Brain microvascular endothelial cell (primary cell): ENCODE data around the gene NOSTRIN.

ENCODE experiments used
- DNase-seq: peaks from one replicate; pipeline ENCODE4 v3.0.0-alpha.2; 2020
- H3K27ac ChIP-seq: fragments of 250-450 bp; sonication (Bioruptor Pico); 2 replicates; pipeline ENCODE4 v1.5.1; 2020; ENCODE audit warnings: mild to moderate bottlenecking, moderate library complexity
- H3K27me3 ChIP-seq: fragments of 250-450 bp; sonication (Bioruptor Pico); replicated peaks from 2 replicates; pipeline ENCODE4 v1.5.1; 2020; ENCODE audit warnings: mild to moderate bottlenecking
- H3K36me3 ChIP-seq: fragments of 250-450 bp; sonication (Bioruptor Pico); replicated peaks from 2 replicates; pipeline ENCODE4 v1.5.1; 2020; ENCODE audit warnings: mild to moderate bottlenecking
- H3K4me3 ChIP-seq: 2 replicates; pipeline ENCODE4 v1.5.1; 2011; ENCODE audit warnings: low read depth, mild to moderate bottlenecking, control low read depth, low read length, moderate library complexity
- CTCF ChIP-seq: IDR thresholded peaks from 2 replicates; pipeline ENCODE4 v1.5.1; 2011; ENCODE audit warnings: low read depth, mild to moderate bottlenecking, moderate library complexity, low read length, control low read depth, inconsistent platforms; ENCODE audit errors: missing control alignments
- in situ Hi-C: cut with HindIII; loops from 2 replicates; pipeline ENCODE4 v1.10.0; 2017; ENCODE audit warnings: low sequenced_read_pairs, low pct_ligation_motif_present

NOSTRIN gene

GRCh38 chr2:168805615-168806014 is 3.2 kb downstream of the NOSTRIN start:
- no peak for DNase-seq
- in situ Hi-C loops: no loop called here

GRCh38 chr2:168809537-168809936 is 7.1 kb downstream of the NOSTRIN start:
- Histone ChIP-seq H3K27me3 (no peaks in the 10 kb centered on the region), H3K36me3 (no peaks in the 10 kb centered on the region), H3K4me3 (no peak overlapping the region), H3K27ac (no peak overlapping the region)
- DNase-seq: no peak
- in situ Hi-C loops: no loop called here
- TF ChIP-seq CTCF: no peak

More at GRCh38 chr2:168805615-168806014, 3.2 kb downstream of the NOSTRIN start:
- Histone ChIP-seq H3K27ac (no peak overlapping the region), H3K36me3 (no peaks in the 10 kb centered on the region), H3K4me3 (no peak overlapping the region), H3K27me3 (no peaks in the 10 kb centered on the region)
- no peak for TF ChIP-seq CTCF

GRCh38 chr2:168810235-168810634 is 7.8 kb downstream of the NOSTRIN start:
- H3K27ac ChIP-seq: no peak overlapping the region
- H3K27me3 ChIP-seq: no peaks in the 10 kb centered on the region
- no peak for DNase-seq
- H3K36me3 ChIP-seq: no peaks in the 10 kb centered on the region
- no peak for TF ChIP-seq CTCF
- no peak overlapping the region for H3K4me3 ChIP-seq
- in situ Hi-C loops: no loop called here

- in situ Hi-C loops: no loop called here
- H3K36me3 ChIP-seq: no peaks in the 10 kb centered on the region
- no peak for TF ChIP-seq CTCF
Measured at GRCh38 chr2:168811696-168812095, 9.3 kb downstream of the NOSTRIN start.

GRCh38 chr2:168814046-168814445 is 11.6 kb downstream of the NOSTRIN start:
- in situ Hi-C loops: no loop called here
- no peak overlapping the region for H3K4me3 ChIP-seq
- no peak for DNase-seq
- H3K36me3 ChIP-seq: no peaks in the 10 kb centered on the region
- no peak overlapping the region for H3K27ac ChIP-seq
- TF ChIP-seq CTCF: no peak
- H3K27me3 ChIP-seq: no peaks in the 10 kb centered on the region

More at GRCh38 chr2:168811696-168812095, 9.3 kb downstream of the NOSTRIN start:
- H3K4me3 ChIP-seq: no peak overlapping the region
- H3K27me3 ChIP-seq: no peaks in the 10 kb centered on the region
- no peak overlapping the region for H3K27ac ChIP-seq
- no peak for DNase-seq

- in situ Hi-C loops: no loop called here
- TF ChIP-seq CTCF: no peak
- Histone ChIP-seq H3K27me3 (no peaks in the 10 kb centered on the region), H3K36me3 (no peaks in the 10 kb centered on the region), H3K4me3 (no peak overlapping the region), H3K27ac (no peak overlapping the region)
- no peak for DNase-seq
Measured at GRCh38 chr2:168814939-168815907, 12.8 kb downstream of the NOSTRIN start.
